ENCODE results near the gene CALML6. TPM values are rescaled to one million over a fixed set of nuclear protein-coding genes. Genes with fewer than 3 reads are reported as not detected.

The CALML6 gene
- total and polyA plus RNA-seq, 5 donors from 2014 or later, result not detected

- Mint-ChIP-seq H3K27ac (peak overlapping the region in 1 of 3 donors; percentile 65), H3K27me3 (peaks cover 5% of the 10 kb centered on the region), H3K9me3 (no peaks in the 10 kb centered on the region), H3K4me1 (peaks cover 0 to 9% (median 3%) of the 10 kb centered on the region in 4 donors), H3K36me3 (no peaks in the 10 kb centered on the region), H3K4me3 (peak overlapping the region in 1 of 4 donors; percentile 81)
- Histone ChIP-seq H3K27ac (ENCODE audit: insufficient read depth, low read length, poor library complexity, severe bottlenecking) (peak overlapping the region; percentile 65), H3K4me3 (ENCODE audit: low read depth, low read length) (no peak overlapping the region), H3K36me3 (ENCODE audit: control insufficient read depth, insufficient read depth, low read length) (no peaks in the 10 kb centered on the region), H3K4me1 (ENCODE audit: control insufficient read depth, insufficient read depth, low read length, poor library complexity, severe bottlenecking) (peaks cover 14% of the 10 kb centered on the region), H3K27me3 (ENCODE audit: control insufficient read depth, insufficient read depth, low read length) (no peaks in the 10 kb centered on the region), H3K9me3 (ENCODE audit: control insufficient read depth in 2 of 2, low read length in 2 of 2) (no peaks in the 10 kb centered on the region)
- no peak for DNase-seq
- no peak for ATAC-seq (ENCODE audit: low read depth in 2 of 2)
These were observed 5.1 kb downstream of the CALML6 start for GRCh38 chr1:1920057-1920607.

GRCh38 chr1:1920608-1921458, 5.8 kb downstream of the CALML6 start:
- DNase-seq, result no peak
- Histone ChIP-seq H3K4me1 (ENCODE audit: control insufficient read depth, insufficient read depth, low read length, poor library complexity, severe bottlenecking) (peaks cover 14% of the 10 kb centered on the region), H3K4me3 (ENCODE audit: low read depth, low read length) (no peak overlapping the region), H3K27me3 (ENCODE audit: control insufficient read depth, insufficient read depth, low read length) (no peaks in the 10 kb centered on the region), H3K36me3 (ENCODE audit: control insufficient read depth, insufficient read depth, low read length) (no peaks in the 10 kb centered on the region), H3K9me3 (ENCODE audit: control insufficient read depth in 2 of 2, low read length in 2 of 2) (no peaks in the 10 kb centered on the region), H3K27ac (ENCODE audit: insufficient read depth, low read length, poor library complexity, severe bottlenecking) (no peak overlapping the region)
- Mint-ChIP-seq H3K36me3 (no peaks in the 10 kb centered on the region), H3K27me3 (peaks cover 5% of the 10 kb centered on the region), H3K27ac (peak overlapping the region in 1 of 3 donors; percentile 65), H3K4me3 (peak overlapping the region in 1 of 4 donors; percentile 81), H3K4me1 (peaks cover 0 to 9% (median 3%) of the 10 kb centered on the region in 4 donors), H3K9me3 (no peaks in the 10 kb centered on the region)
- ATAC-seq (ENCODE audit: low read depth in 2 of 2), result no peak

- Mint-ChIP-seq H3K4me3 (no peak overlapping the region), H3K36me3 (no peaks in the 10 kb centered on the region), H3K4me1 (peaks cover 0 to 9% (median 3%) of the 10 kb centered on the region in 4 donors), H3K27me3 (peaks cover 5% of the 10 kb centered on the region), H3K9me3 (no peaks in the 10 kb centered on the region), H3K27ac (no peak overlapping the region)
- no peak for DNase-seq
- Histone ChIP-seq H3K9me3 (ENCODE audit: control insufficient read depth in 2 of 2, low read length in 2 of 2) (no peaks in the 10 kb centered on the region), H3K36me3 (ENCODE audit: control insufficient read depth, insufficient read depth, low read length) (no peaks in the 10 kb centered on the region), H3K4me3 (ENCODE audit: low read depth, low read length) (no peak overlapping the region), H3K27ac (ENCODE audit: insufficient read depth, low read length, poor library complexity, severe bottlenecking) (no peak overlapping the region), H3K27me3 (ENCODE audit: control insufficient read depth, insufficient read depth, low read length) (no peaks in the 10 kb centered on the region), H3K4me1 (ENCODE audit: control insufficient read depth, insufficient read depth, low read length, poor library complexity, severe bottlenecking) (peaks cover 14% of the 10 kb centered on the region)
- ATAC-seq (ENCODE audit: low read depth in 2 of 2), result no peak
These were observed 6.4 kb downstream of the CALML6 start for GRCh38 chr1:1921459-1921862.

- no peaks in the 10 kb centered on the region for H3K36me3 Mint-ChIP-seq
These were observed 7.0 kb downstream of the CALML6 start for GRCh38 chr1:1921901-1922701.

GRCh38 chr1:1922702-1922955, 7.6 kb downstream of the CALML6 start:
- H3K27me3 ChIP-seq (ENCODE audit: control insufficient read depth, insufficient read depth, low read length), result no peaks in the 10 kb centered on the region
- no peak overlapping the region for H3K27ac ChIP-seq (ENCODE audit: insufficient read depth, low read length, poor library complexity, severe bottlenecking)
- Mint-ChIP-seq H3K36me3 (no peaks in the 10 kb centered on the region), H3K4me1 (peaks cover 0 to 9% (median 3%) of the 10 kb centered on the region in 4 donors), H3K4me3 (no peak overlapping the region), H3K9me3 (no peaks in the 10 kb centered on the region), H3K27me3 (peaks cover 5% of the 10 kb centered on the region), H3K27ac (no peak overlapping the region)
- no peaks in the 10 kb centered on the region for H3K9me3 ChIP-seq (ENCODE audit: control insufficient read depth in 2 of 2, low read length in 2 of 2)
- no peak for DNase-seq
- no peaks in the 10 kb centered on the region for H3K36me3 ChIP-seq (ENCODE audit: control insufficient read depth, insufficient read depth, low read length)
- ATAC-seq (ENCODE audit: low read depth in 2 of 2), result no peak
- H3K4me1 ChIP-seq (ENCODE audit: control insufficient read depth, insufficient read depth, low read length, poor library complexity, severe bottlenecking), result peaks cover 14% of the 10 kb centered on the region
- no peak overlapping the region for H3K4me3 ChIP-seq (ENCODE audit: low read depth, low read length)

More at GRCh38 chr1:1921901-1922701, 7.0 kb downstream of the CALML6 start:
- H3K27ac ChIP-seq (ENCODE audit: insufficient read depth, low read length, poor library complexity, severe bottlenecking), result no peak overlapping the region
- H3K36me3 ChIP-seq (ENCODE audit: control insufficient read depth, insufficient read depth, low read length), result no peaks in the 10 kb centered on the region
- Mint-ChIP-seq H3K27ac (no peak overlapping the region), H3K27me3 (peaks cover 5% of the 10 kb centered on the region), H3K4me3 (no peak overlapping the region), H3K9me3 (no peaks in the 10 kb centered on the region), H3K4me1 (peaks cover 0 to 9% (median 3%) of the 10 kb centered on the region in 4 donors)
- H3K4me3 ChIP-seq (ENCODE audit: low read depth, low read length), result no peak overlapping the region
- no peaks in the 10 kb centered on the region for H3K27me3 ChIP-seq (ENCODE audit: control insufficient read depth, insufficient read depth, low read length)
- ATAC-seq (ENCODE audit: low read depth in 2 of 2) (no peak), DNase-seq (no peak)
- H3K9me3 ChIP-seq (ENCODE audit: control insufficient read depth in 2 of 2, low read length in 2 of 2), result no peaks in the 10 kb centered on the region
- H3K4me1 ChIP-seq (ENCODE audit: control insufficient read depth, insufficient read depth, low read length, poor library complexity, severe bottlenecking), result peaks cover 14% of the 10 kb centered on the region

GRCh38 chr1:1922956-1923833, 8.1 kb downstream of the CALML6 start:
- no peaks in the 10 kb centered on the region for H3K9me3 Mint-ChIP-seq
- ATAC-seq (ENCODE audit: low read depth in 2 of 2) (no peak), DNase-seq (no peak)
- H3K36me3 Mint-ChIP-seq, result no peaks in the 10 kb centered on the region
- H3K27ac Mint-ChIP-seq, result no peak overlapping the region
- Histone ChIP-seq H3K4me1 (ENCODE audit: control insufficient read depth, insufficient read depth, low read length, poor library complexity, severe bottlenecking) (peaks cover 13% of the 10 kb centered on the region), H3K27me3 (ENCODE audit: control insufficient read depth, insufficient read depth, low read length) (no peaks in the 10 kb centered on the region), H3K27ac (ENCODE audit: insufficient read depth, low read length, poor library complexity, severe bottlenecking) (no peak overlapping the region), H3K36me3 (ENCODE audit: control insufficient read depth, insufficient read depth, low read length) (no peaks in the 10 kb centered on the region), H3K9me3 (ENCODE audit: control insufficient read depth in 2 of 2, low read length in 2 of 2) (no peaks in the 10 kb centered on the region), H3K4me3 (ENCODE audit: low read depth, low read length) (no peak overlapping the region)
- peaks cover 0 to 5% (median 1%) of the 10 kb centered on the region in 4 donors for H3K4me1 Mint-ChIP-seq
- H3K4me3 Mint-ChIP-seq, result no peak overlapping the region
- H3K27me3 Mint-ChIP-seq, result peaks cover 5% of the 10 kb centered on the region

GRCh38 chr1:1924386-1924785, 9.3 kb downstream of the CALML6 start:
- DNase-seq (no peak), ATAC-seq (ENCODE audit: low read depth in 2 of 2) (no peak)
- no peak overlapping the region for H3K4me3 Mint-ChIP-seq
- no peaks in the 10 kb centered on the region for H3K27me3 ChIP-seq (ENCODE audit: control insufficient read depth, insufficient read depth, low read length)
- no peaks in the 10 kb centered on the region for H3K36me3 Mint-ChIP-seq
- no peaks in the 10 kb centered on the region for H3K9me3 Mint-ChIP-seq
- H3K36me3 ChIP-seq (ENCODE audit: control insufficient read depth, insufficient read depth, low read length), result no peaks in the 10 kb centered on the region
- H3K27ac Mint-ChIP-seq, result no peak overlapping the region
- H3K27ac ChIP-seq (ENCODE audit: insufficient read depth, low read length, poor library complexity, severe bottlenecking), result no peak overlapping the region
- no peak overlapping the region for H3K4me3 ChIP-seq (ENCODE audit: low read depth, low read length)
- peaks cover 0 to 2% (median 0%) of the 10 kb centered on the region in 4 donors for H3K4me1 Mint-ChIP-seq
- peaks cover 5% of the 10 kb centered on the region for H3K4me1 ChIP-seq (ENCODE audit: control insufficient read depth, insufficient read depth, low read length, poor library complexity, severe bottlenecking)
- H3K27me3 Mint-ChIP-seq, result peaks cover 2% of the 10 kb centered on the region
- no peaks in the 10 kb centered on the region for H3K9me3 ChIP-seq (ENCODE audit: control insufficient read depth in 2 of 2, low read length in 2 of 2)
